Measurements from ENCODE around the gene SGSM2. TPM values are rescaled to one million over a fixed set of nuclear protein-coding genes. Genes with fewer than 3 reads are reported as not detected.

Gene SGSM2
- total and polyA plus RNA-seq, 2 of the 13 experiments (the other 11 are each of a cell fraction or from before 2014, with no cell fraction given): 30.4 to 51.3 TPM

DNA sequence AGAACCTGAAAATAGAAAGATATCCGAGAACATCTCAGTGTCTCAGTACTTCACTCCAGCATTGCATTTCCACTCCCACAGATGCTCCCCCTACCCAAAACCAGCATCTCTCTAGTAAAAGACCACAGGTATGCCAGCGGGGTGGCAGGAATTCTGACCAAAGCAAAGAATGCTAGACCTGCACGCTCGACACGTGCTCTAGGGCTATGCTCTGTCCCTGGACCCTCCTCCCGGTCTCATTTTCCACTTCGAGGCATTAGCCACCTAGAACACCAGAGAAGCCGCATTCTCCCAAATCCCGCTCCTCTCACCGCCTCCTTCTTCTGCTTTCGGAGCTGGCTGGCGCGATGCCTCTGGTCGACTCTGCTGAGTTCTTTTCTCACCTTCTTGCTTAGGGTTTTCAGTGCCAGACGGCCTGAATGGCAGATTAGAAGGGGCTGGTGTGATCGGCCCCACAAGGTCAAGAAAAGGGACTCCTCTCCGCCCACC lies 1.5 kb upstream of the SGSM2 start:
- 1% methylated on average over 16 of the region's 17 CpGs for WGBS (ENCODE audit: low lambda C conversion rate)
- Histone ChIP-seq H4K20me1 (ENCODE audit: insufficient read depth, low read length) (no peaks in the 10 kb centered on the region; the same call in 1 of the 2 replicates), H3K4me2 (ENCODE audit: low read depth, low read length) (peak overlapping the region; percentile 96), H3K4me3 (replicated peaks in 1 of 3; ENCODE audit: insufficient read depth in 1 of 3, low read depth in 2 of 3, low read length in 3 of 3) (peak overlapping the region; percentile 67 to 100 (median 99)), H3K4me1 (ENCODE audit: insufficient read depth, low read length) (peaks cover 35% of the 10 kb centered on the region), H3K79me2 (ENCODE audit: insufficient read depth, low read length) (peaks cover 42% of the 10 kb centered on the region), H3K36me3 (replicated peaks in 1 of 2; ENCODE audit: control insufficient read depth in 1 of 2, insufficient read depth in 2 of 2, low read length in 2 of 2) (peaks cover 24 to 42% of the 10 kb centered on the region in 2 experiments), H3K27ac (ENCODE audit: extremely low read length, insufficient read depth, low read length) (peak overlapping the region; percentile 77), H2AFZ (ENCODE audit: low read length) (no peak overlapping the region), H3K9me3 (ENCODE audit: low read length) (no peaks in the 10 kb centered on the region), H3K27me3 (ENCODE audit: control insufficient read depth in 1 of 2, insufficient read depth in 2 of 2, low read length in 2 of 2) (no peaks in the 10 kb centered on the region; a peak in 1 of 5 replicates), H3K9ac (ENCODE audit: insufficient read depth, low read depth, low read length) (peak overlapping the region; percentile 96)
- no peak for DNase-seq (ENCODE audit: low spot score)
- intact Hi-C loops (cut with micrococcal nuclease; ENCODE audit: unreplicated experiment) (loop anchor here (2.0 to 5.0 kb wide), 2 partner anchors 17 to 67 kb away; partner anchors contain the start of gene MNT), in situ Hi-C loops (cut with HindIII; ENCODE audit: extremely low pct_ligation_motif_present, low pct_unique_long_range_greater_than_20kb) (no loop called here)
- BruUV-seq (replicated peaks): TSS peak; percentile 60
- ChIA-PET CTCF (ENCODE audit: low intra/inter-chr PET ratio, low total read pairs) (interaction anchor here (1.6 kb wide), 1 partner anchor 17 kb away, joined by 5 read pairs; no protein-coding TSS in a partner anchor), POLR2A (interaction anchor here (0.8 to 2.1 kb wide), 18 partner anchors 9 to 619 kb away, joined by 3 to 23 read pairs (median 5); partner anchors contain the start of genes SMG6 and SRR)
- no peak for FAIRE-seq
- no peak for ATAC-seq
- TF ChIP-seq ZMYM2 (CRISPR knock-in tag; IDR thresholded peaks at IDR 0.05) (no peak), YEATS4 (CRISPR knock-in tag; IDR thresholded peaks at IDR 0.05; ENCODE audit: borderline replicate concordance) (no peak), ZBTB3 (CRISPR knock-in tag; IDR thresholded peaks at IDR 0.05; ENCODE audit: borderline replicate concordance, low read depth) (0 out of 2 replicates have a peak, but pooled peaks have one; percentile 22), ZNF761 (CRISPR knock-in tag; conservative IDR thresholded peaks at IDR 0.05) (0 out of 2 replicates have a peak, but pooled peaks have one; percentile 17), REXO4 (CRISPR knock-in tag; IDR thresholded peaks at IDR 0.05; ENCODE audit: borderline replicate concordance) (0 out of 2 replicates have a peak, but pooled peaks have one; percentile 52), ZNF138 (CRISPR knock-in tag; IDR thresholded peaks at IDR 0.05; ENCODE audit: low read depth) (no peak), FOSL1 (CRISPR knock-in tag; IDR thresholded peaks at IDR 0.05; ENCODE audit: borderline replicate concordance) (no peak), ZNF34 (CRISPR knock-in tag; IDR thresholded peaks at IDR 0.05; ENCODE audit: borderline replicate concordance) (peak; percentile 2; the same call in 1 of the 2 replicates), HHEX (CRISPR knock-in tag; IDR thresholded peaks at IDR 0.05) (no peak), ZNF296 (CRISPR knock-in tag; conservative IDR thresholded peaks at IDR 0.05) (no peak), NFRKB (IDR thresholded peaks at IDR 0.05) (no peak), ZNF543 (CRISPR knock-in tag; IDR thresholded peaks at IDR 0.05) (0 out of 2 replicates have a peak, but pooled peaks have one; percentile 1), ZNF337 (CRISPR knock-in tag; IDR thresholded peaks at IDR 0.05; ENCODE audit: borderline replicate concordance, low read depth) (no peak; the same call in 1 of the 2 replicates), ZNF839 (CRISPR knock-in tag; IDR thresholded peaks at IDR 0.05; ENCODE audit: borderline replicate concordance) (no peak), ZNF615 (CRISPR knock-in tag; IDR thresholded peaks at IDR 0.05; ENCODE audit: borderline replicate concordance) (peak; percentile 2; the same call in 1 of the 2 replicates)
- TF ChIP-seq, protein P1, sequence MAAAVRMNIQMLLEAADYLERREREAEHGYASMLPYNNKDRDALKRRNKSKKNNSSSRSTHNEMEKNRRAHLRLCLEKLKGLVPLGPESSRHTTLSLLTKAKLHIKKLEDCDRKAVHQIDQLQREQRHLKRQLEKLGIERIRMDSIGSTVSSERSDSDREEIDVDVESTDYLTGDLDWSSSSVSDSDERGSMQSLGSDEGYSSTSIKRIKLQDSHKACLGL (CRISPR knock-in tag; IDR thresholded peaks at IDR 0.05): no peak
- TF ChIP-seq, protein P2, sequence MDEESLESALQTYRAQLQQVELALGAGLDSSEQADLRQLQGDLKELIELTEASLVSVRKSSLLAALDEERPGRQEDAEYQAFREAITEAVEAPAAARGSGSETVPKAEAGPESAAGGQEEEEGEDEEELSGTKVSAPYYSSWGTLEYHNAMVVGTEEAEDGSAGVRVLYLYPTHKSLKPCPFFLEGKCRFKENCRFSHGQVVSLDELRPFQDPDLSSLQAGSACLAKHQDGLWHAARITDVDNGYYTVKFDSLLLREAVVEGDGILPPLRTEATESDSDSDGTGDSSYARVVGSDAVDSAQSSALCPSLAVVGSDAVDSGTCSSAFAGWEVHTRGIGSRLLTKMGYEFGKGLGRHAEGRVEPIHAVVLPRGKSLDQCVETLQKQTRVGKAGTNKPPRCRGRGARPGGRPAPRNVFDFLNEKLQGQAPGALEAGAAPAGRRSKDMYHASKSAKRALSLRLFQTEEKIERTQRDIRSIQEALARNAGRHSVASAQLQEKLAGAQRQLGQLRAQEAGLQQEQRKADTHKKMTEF (CRISPR knock-in tag; IDR thresholded peaks at IDR 0.05): no peak
- TF ChIP-seq, protein P3, sequence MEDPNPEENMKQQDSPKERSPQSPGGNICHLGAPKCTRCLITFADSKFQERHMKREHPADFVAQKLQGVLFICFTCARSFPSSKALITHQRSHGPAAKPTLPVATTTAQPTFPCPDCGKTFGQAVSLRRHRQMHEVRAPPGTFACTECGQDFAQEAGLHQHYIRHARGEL (CRISPR knock-in tag; IDR thresholded peaks at IDR 0.05): no peak

Measured in HepG2 (cell line).